Ascending aorta (tissue), 2 donors: ENCODE measurements around the gene DDX10. TPM values are rescaled to one million over a fixed set of nuclear protein-coding genes. Genes with fewer than 3 reads are reported as not detected.

Source experiments
- DNase-seq, 2 donors: peaks; one replicate each; pipeline ENCODE4 v3.0.0-alpha.2; 2019; ENCODE audit warnings: low spot score in 2 of 2
- H3K27ac ChIP-seq, 2 donors: fragments of 200-600 bp; sonication (generic); one replicate each; pipeline ENCODE4 v1.5.1; 2016 to 2017; ENCODE audit warnings: mild to moderate bottlenecking in 1 of 2
- H3K27me3 ChIP-seq: fragments of 200-600 bp; sonication (generic); one replicate; pipeline ENCODE4 v1.5.1; 2017
- H3K36me3 ChIP-seq, 2 donors: fragments of 200-600 bp; sonication (generic); one replicate each; pipeline ENCODE4 v1.5.1; 2016
- H3K4me1 ChIP-seq, 2 donors: fragments of 200-600 bp; sonication (generic); one replicate each; pipeline ENCODE4 v1.5.1; 2016 to 2017; ENCODE audit warnings: mild to moderate bottlenecking in 1 of 2
- H3K4me3 ChIP-seq, 2 donors: fragments of 200-600 bp; sonication (generic); one replicate each; pipeline ENCODE4 v1.5.1; 2016 to 2017; ENCODE audit warnings: mild to moderate bottlenecking in 1 of 2
- H3K9me3 ChIP-seq, 2 donors: fragments of 200-600 bp; sonication (generic); one replicate each; pipeline ENCODE4 v1.5.1; 2016
- CTCF ChIP-seq, 3 experiments: fragments of 200-600 bp in 2 of 3; fragments of 450-650 bp in 1 of 3; sonication (generic) in 2 of 3; IDR thresholded peaks; one replicate each; pipeline ENCODE4 v1.5.1; 2016 to 2019; ENCODE audit warnings: antibody characterized with exemption in 3 of 3, mild to moderate bottlenecking in 1 of 3, moderate library complexity in 1 of 3
- intact Hi-C: fragments of 100-400 bp; cut with DNase I; formaldehyde crosslinking; loops from one replicate; pipeline ENCODE4 v1.15.1; 2023
- total RNA-seq: library from RNA; depleted of rRNA; stranded (reverse); fragments of >200 nt; gene quantifications from one replicate; pipeline ENCODE4 v1.1.0, GENCODE V29; 2016

Gene DDX10
- total RNA-seq, 1 donor from 2014 or later: 21.9 TPM

- Histone ChIP-seq H3K9me3 (no peaks in the 10 kb centered on the region), H3K27me3 (no peaks in the 10 kb centered on the region), H3K36me3 (no peaks in the 10 kb centered on the region), H3K4me1 (no peaks in the 10 kb centered on the region), H3K4me3 (no peak overlapping the region), H3K27ac (no peak overlapping the region)
- intact Hi-C loops: no loop called here
- no peak for DNase-seq
- TF ChIP-seq CTCF (IDR thresholded peaks at IDR 0.05): no peak
Measured at GRCh38 chr11:108796551-108796950, 131.7 kb downstream of the DDX10 start.

DNA sequence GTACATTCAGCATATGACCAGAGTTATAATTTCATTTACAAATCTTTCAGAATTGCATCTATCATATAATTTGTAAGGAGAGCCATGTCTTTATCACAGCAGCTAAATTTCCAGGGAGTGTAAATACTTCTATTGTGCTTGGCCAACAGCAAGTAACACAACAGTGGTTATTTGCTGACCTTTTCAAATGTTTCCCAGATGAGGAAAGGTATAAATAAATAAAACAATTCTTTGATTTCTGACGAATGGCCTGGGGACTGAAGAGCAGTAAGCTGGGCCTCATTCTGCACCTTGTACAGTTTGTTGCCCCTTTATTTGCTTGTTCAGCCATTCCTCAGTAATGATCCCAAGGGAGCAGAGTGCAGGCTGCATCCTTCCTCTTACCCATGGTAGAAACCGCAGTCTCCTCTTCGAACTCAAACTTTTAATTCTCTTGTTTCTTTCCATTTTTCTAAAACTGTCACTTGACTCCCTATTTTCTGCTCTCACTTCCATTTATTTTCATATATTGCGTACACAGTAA lies 132.8 kb downstream of the DDX10 start:
- no peak for DNase-seq
- no peak overlapping the region for H3K4me3 ChIP-seq
- H3K9me3 ChIP-seq: no peaks in the 10 kb centered on the region
- intact Hi-C loops: no loop called here
- H3K27ac ChIP-seq: no peak overlapping the region
- no peaks in the 10 kb centered on the region for H3K36me3 ChIP-seq
- H3K4me1 ChIP-seq: no peaks in the 10 kb centered on the region
- H3K27me3 ChIP-seq: no peaks in the 10 kb centered on the region
- TF ChIP-seq CTCF (IDR thresholded peaks at IDR 0.05): no peak

- Histone ChIP-seq H3K9me3 (no peaks in the 10 kb centered on the region), H3K27me3 (no peaks in the 10 kb centered on the region), H3K4me1 (peaks cover 0 to 5% of the 10 kb centered on the region in 2 donors), H3K27ac (no peak overlapping the region), H3K4me3 (no peak overlapping the region), H3K36me3 (no peaks in the 10 kb centered on the region)
- intact Hi-C loops: no loop called here
- no peak for TF ChIP-seq CTCF (IDR thresholded peaks at IDR 0.05)
- no peak for DNase-seq
Measured at GRCh38 chr11:108802492-108802891, 137.6 kb downstream of the DDX10 start.

- intact Hi-C loops: no loop called here
- TF ChIP-seq CTCF (IDR thresholded peaks at IDR 0.05): no peak
- Histone ChIP-seq H3K4me3 (no peak overlapping the region), H3K4me1 (peaks cover 0 to 5% of the 10 kb centered on the region in 2 donors), H3K9me3 (no peaks in the 10 kb centered on the region), H3K27me3 (no peaks in the 10 kb centered on the region), H3K36me3 (no peaks in the 10 kb centered on the region), H3K27ac (no peak overlapping the region)
- DNase-seq: no peak
Measured at GRCh38 chr11:108803776-108804175, 138.9 kb downstream of the DDX10 start.

DNA sequence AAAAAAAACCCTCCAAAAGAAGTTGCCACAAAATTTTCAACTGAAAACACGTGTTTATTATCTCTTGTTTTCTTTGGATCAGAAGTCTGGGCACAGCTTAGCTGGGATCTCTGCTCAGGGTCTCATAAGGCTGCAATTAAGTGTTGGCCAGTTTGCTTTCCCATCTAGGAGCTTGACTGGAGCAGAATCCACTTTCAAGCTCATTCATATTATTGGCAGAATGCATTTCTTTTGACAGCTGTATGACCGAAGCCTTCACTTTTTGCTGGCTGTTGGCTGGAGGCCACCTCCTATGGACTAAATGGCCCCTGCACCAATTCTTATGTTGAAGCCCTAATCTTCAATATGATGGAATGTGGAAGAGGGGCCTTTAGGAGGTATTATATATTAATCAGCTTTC lies 139.6 kb downstream of the DDX10 start:
- H3K4me1 ChIP-seq: peaks cover 0 to 5% of the 10 kb centered on the region in 2 donors
- H3K27me3 ChIP-seq: no peaks in the 10 kb centered on the region
- DNase-seq: no peak
- H3K36me3 ChIP-seq: no peaks in the 10 kb centered on the region
- intact Hi-C loops: no loop called here
- no peak for TF ChIP-seq CTCF (IDR thresholded peaks at IDR 0.05)
- H3K27ac ChIP-seq: no peak overlapping the region
- no peak overlapping the region for H3K4me3 ChIP-seq
- no peaks in the 10 kb centered on the region for H3K9me3 ChIP-seq

GRCh38 chr11:108805030-108805429 lies 140.2 kb downstream of the DDX10 start:
- H3K27ac ChIP-seq: no peak overlapping the region
- TF ChIP-seq CTCF (IDR thresholded peaks at IDR 0.05): no peak
- no peaks in the 10 kb centered on the region for H3K27me3 ChIP-seq
- peaks cover 0 to 5% of the 10 kb centered on the region in 2 donors for H3K4me1 ChIP-seq
- no peak overlapping the region for H3K4me3 ChIP-seq
- intact Hi-C loops: no loop called here
- no peaks in the 10 kb centered on the region for H3K9me3 ChIP-seq
- no peak for DNase-seq
- H3K36me3 ChIP-seq: no peaks in the 10 kb centered on the region
